Endothelial cell of umbilical vein (primary cell): ENCODE measurements around the gene AKAIN1. TPM values are rescaled to one million over a fixed set of nuclear protein-coding genes. Genes with fewer than 3 reads are reported as not detected.

ENCODE experiments used
- BruUV-seq: library from RNA; stranded (reverse); fragments of 400-500 nt; replicated peaks from 2 replicates; lab custom pipeline; 2021; lab: Mats Ljungman, UMichigan
- CTCF ChIA-PET: fragments of 300-600, 350-600 bp; sonication (Branson Sonifier 250); formaldehyde crosslinking; loops from one replicate; lab custom pipeline; 2021; ENCODE audit warnings: antibody characterized with exemption, inconsistent platforms; lab: Charles Lee
- POLR2A ChIA-PET: fragments of 300-600, 350-600 bp; sonication (Branson Sonifier 250); formaldehyde crosslinking; loops from one replicate; lab custom pipeline; 2021; ENCODE audit warnings: antibody characterized with exemption, inconsistent platforms; lab: Charles Lee
- DNase-seq: peaks from one replicate; pipeline ENCODE4 v3.0.0-alpha.2; 2011; ENCODE audit warnings: low read depth, low spot score
- FAIRE-seq: peaks from 2 replicates; lab custom pipeline; 2011; peaks lifted over from hg19 to GRCh38; lab: Jason Lieb, UNC
- H2AFZ ChIP-seq: 2 replicates; pipeline ENCODE4 v1.6.0; 2012; ENCODE audit warnings: low read depth, low read length, control low read depth, inconsistent platforms
- H3K27ac ChIP-seq: 2 replicates; pipeline ENCODE4 v1.5.1; 2011; ENCODE audit warnings: low read depth, mild to moderate bottlenecking, control low read depth, low read length, moderate library complexity; ENCODE audit not compliant: insufficient read depth
- H3K27me3 ChIP-seq, 2 experiments: 2 replicates each; pipeline versions ENCODE4 v1.6.0 to v1.6.1; 2011; ENCODE audit warnings: low read length in 2 of 2, mixed read lengths in 1 of 2; ENCODE audit not compliant: control insufficient read depth in 2 of 2, insufficient read depth in 2 of 2
- H3K36me3 ChIP-seq, 2 experiments: 2 replicates in 1 of 2; 3 replicates in 1 of 2; pipeline ENCODE4 v1.5.1; 2011; ENCODE audit warnings: low read length in 2 of 2, mild to moderate bottlenecking in 1 of 2, moderate library complexity in 1 of 2; ENCODE audit not compliant: control insufficient read depth in 2 of 2, insufficient read depth in 2 of 2; ENCODE audit errors: extremely low read depth in 1 of 2
- H3K4me1 ChIP-seq: 3 replicates; pipeline ENCODE4 v1.5.1; 2011; ENCODE audit warnings: mild to moderate bottlenecking, low read length; ENCODE audit not compliant: control insufficient read depth, insufficient read depth; ENCODE audit errors: extremely low read depth
- H3K4me2 ChIP-seq: 2 replicates; pipeline ENCODE4 v1.6.1; 2011; ENCODE audit warnings: low read length, control low read depth, mixed read lengths; ENCODE audit not compliant: insufficient read depth
- H3K4me3 ChIP-seq, 3 experiments: fragments of 200-600 bp in 1 of 3; sonication (generic), shearing (Covaris generic) in 1 of 3; replicated peaks in 1 of 3; 2 replicates each; pipeline ENCODE4 v1.5.1; 2011 to 2016; ENCODE audit warnings: control low read depth in 3 of 3, low read length in 3 of 3, mild to moderate bottlenecking in 2 of 3, inconsistent platforms in 1 of 3, low read depth in 1 of 3, moderate library complexity in 1 of 3; ENCODE audit not compliant: insufficient read depth in 1 of 3
- H3K79me2 ChIP-seq: 2 replicates; pipeline ENCODE4 v1.6.0; 2012; ENCODE audit warnings: low read length, inconsistent platforms; ENCODE audit not compliant: control insufficient read depth, insufficient read depth
- H3K9ac ChIP-seq: replicated peaks from 2 replicates; pipeline ENCODE3; 2011; ENCODE audit warnings: low read length, control low read depth; ENCODE audit not compliant: insufficient read depth; ENCODE audit errors: extremely low read depth
- H3K9me1 ChIP-seq: replicated peaks from 3 replicates; pipeline ENCODE4 v1.6.0; 2011; ENCODE audit warnings: mild to moderate bottlenecking, low read length; ENCODE audit not compliant: control insufficient read depth, insufficient read depth; ENCODE audit errors: extremely low read depth
- H3K9me3 ChIP-seq: replicated peaks from 2 replicates; pipeline ENCODE4 v1.5.1; 2012; ENCODE audit warnings: low read length, inconsistent platforms; ENCODE audit not compliant: control insufficient read depth, insufficient read depth
- H4K20me1 ChIP-seq: replicated peaks from 2 replicates; pipeline ENCODE3; 2011; ENCODE audit warnings: mild to moderate bottlenecking, low read length; ENCODE audit not compliant: control insufficient read depth, insufficient read depth; ENCODE audit errors: extremely low read depth
- EZH2 ChIP-seq: IDR thresholded peaks from 2 replicates; pipeline ENCODE4 v1.6.1; 2012; ENCODE audit warnings: borderline replicate concordance, low read depth, mild to moderate bottlenecking, moderate library complexity, low read length, inconsistent platforms; ENCODE audit not compliant: severe bottlenecking
- FOS ChIP-seq: IDR thresholded peaks from 2 replicates; pipeline ENCODE4 v1.6.1; 2011; ENCODE audit warnings: mild to moderate bottlenecking, low read length, moderate library complexity, borderline replicate concordance; ENCODE audit not compliant: insufficient read depth
- GATA2 ChIP-seq: IDR thresholded peaks from 2 replicates; pipeline ENCODE4 v1.7.0; 2011; ENCODE audit warnings: low read depth, mild to moderate bottlenecking, moderate library complexity, mixed read lengths, low read length; ENCODE audit not compliant: insufficient read length, insufficient read depth
- JUN ChIP-seq: IDR thresholded peaks from 2 replicates; pipeline ENCODE4 v1.6.1; 2011; ENCODE audit warnings: borderline replicate concordance, low read depth; ENCODE audit not compliant: insufficient read length, insufficient read depth
- MYC ChIP-seq: IDR thresholded peaks from one replicate; pipeline ENCODE4 v1.6.1; 2011; ENCODE audit warnings: mild to moderate bottlenecking, low read depth, low read length
- POLR2A ChIP-seq: IDR thresholded peaks from 2 replicates; pipeline ENCODE4 v1.6.1; 2012; ENCODE audit warnings: low read depth, mild to moderate bottlenecking, control low read depth, low read length
- POLR2AphosphoS5 ChIP-seq: IDR thresholded peaks from 2 replicates; pipeline ENCODE4 v1.6.1; 2012; ENCODE audit warnings: low read depth, mild to moderate bottlenecking, control low read depth, low read length, moderate library complexity; ENCODE audit not compliant: insufficient read depth
- dilution Hi-C: fragments of 300-500 bp; cut with MboI; formaldehyde crosslinking; loops from one replicate; pipeline ENCODE4 v1.15.0; 2019; ENCODE audit warnings: low sequenced_read_pairs; ENCODE audit not compliant: extremely low pct_ligation_motif_present
- intact Hi-C: fragments of 100-400 bp; cut with micrococcal nuclease; formaldehyde crosslinking; loops from one replicate; pipeline ENCODE4 v1.10.0; 2022
- polyA plus RNA-seq, 4 experiments: library from polyadenylated mRNA; depleted of rRNA in 3 of 4; stranded (reverse) in 3 of 4; unstranded in 1 of 4; fragments of >200 nt; gene quantifications; 2 replicates each; pipeline versions ENCODE4 v1.2.1 to v1.2.3, GENCODE V29; 2011 to 2012; ENCODE audit warnings: missing spikeins in 1 of 4
- total RNA-seq: library from RNA; stranded (reverse); gene quantifications from 2 replicates; pipeline ENCODE4 v1.2.3, GENCODE V29; 2021
- TF ChIP-seq, protein P1 (sequence below), 2 donors: IDR thresholded peaks; 1 replicate in 1 of 2; 2 replicates in 1 of 2; pipeline ENCODE4 v1.5.1; 2011; ENCODE audit warnings: low read length in 2 of 2, mild to moderate bottlenecking in 2 of 2, moderate library complexity in 2 of 2, control low read depth in 1 of 2, inconsistent platforms in 1 of 2, low read depth in 1 of 2; ENCODE audit not compliant: insufficient read depth in 1 of 2; ENCODE audit errors: extremely low read depth in 1 of 2
- TF ChIP-seq, protein P2 (sequence below): IDR thresholded peaks from 2 replicates; pipeline ENCODE4 v1.6.1; 2011; ENCODE audit not compliant: insufficient read depth, insufficient read length

The AKAIN1 gene
- total and polyA plus RNA-seq, 2 donors (not counting 3 experiments of a cell fraction or from before 2014, with no cell fraction given): not detected

DNA sequence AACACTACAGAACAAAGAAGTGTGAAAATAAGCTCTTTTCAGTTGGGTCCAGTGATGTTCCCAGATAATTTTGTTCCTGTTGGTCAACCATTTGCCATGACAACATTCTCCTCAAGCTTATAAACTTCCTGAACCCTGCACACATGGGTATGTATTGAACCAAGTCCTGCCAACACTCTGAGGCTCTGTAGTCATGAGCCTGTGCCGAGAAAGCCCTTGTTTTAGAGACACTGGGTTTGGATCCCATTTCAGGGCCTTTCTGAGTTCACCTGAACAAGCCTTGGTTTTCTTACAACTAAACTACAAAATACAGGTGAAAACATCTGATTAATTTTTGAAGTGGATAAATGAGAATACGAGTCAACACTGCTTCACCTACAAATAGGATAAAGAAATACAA, 38.5 kb downstream of the AKAIN1 start:
- Histone ChIP-seq H3K36me3 (no peaks in the 10 kb centered on the region), H3K9ac (no peak overlapping the region), H3K9me1 (no peaks in the 10 kb centered on the region), H3K9me3 (no peaks in the 10 kb centered on the region), H3K79me2 (no peaks in the 10 kb centered on the region), H4K20me1 (no peaks in the 10 kb centered on the region), H3K4me3 (no peak overlapping the region), H3K4me1 (no peaks in the 10 kb centered on the region), H3K27ac (no peak overlapping the region), H3K27me3 (no peaks in the 10 kb centered on the region), H3K4me2 (no peak overlapping the region), H2AFZ (no peak overlapping the region)
- no peak for DNase-seq
- BruUV-seq: no TSS peak
- ChIA-PET POLR2A (no interaction called here), CTCF (no interaction called here)
- TF ChIP-seq POLR2A (no peak), GATA2 (no peak), FOS (no peak), MYC (no peak), JUN (no peak), EZH2 (no peak), POLR2AphosphoS5 (no peak)
- TF ChIP-seq, protein P1, sequence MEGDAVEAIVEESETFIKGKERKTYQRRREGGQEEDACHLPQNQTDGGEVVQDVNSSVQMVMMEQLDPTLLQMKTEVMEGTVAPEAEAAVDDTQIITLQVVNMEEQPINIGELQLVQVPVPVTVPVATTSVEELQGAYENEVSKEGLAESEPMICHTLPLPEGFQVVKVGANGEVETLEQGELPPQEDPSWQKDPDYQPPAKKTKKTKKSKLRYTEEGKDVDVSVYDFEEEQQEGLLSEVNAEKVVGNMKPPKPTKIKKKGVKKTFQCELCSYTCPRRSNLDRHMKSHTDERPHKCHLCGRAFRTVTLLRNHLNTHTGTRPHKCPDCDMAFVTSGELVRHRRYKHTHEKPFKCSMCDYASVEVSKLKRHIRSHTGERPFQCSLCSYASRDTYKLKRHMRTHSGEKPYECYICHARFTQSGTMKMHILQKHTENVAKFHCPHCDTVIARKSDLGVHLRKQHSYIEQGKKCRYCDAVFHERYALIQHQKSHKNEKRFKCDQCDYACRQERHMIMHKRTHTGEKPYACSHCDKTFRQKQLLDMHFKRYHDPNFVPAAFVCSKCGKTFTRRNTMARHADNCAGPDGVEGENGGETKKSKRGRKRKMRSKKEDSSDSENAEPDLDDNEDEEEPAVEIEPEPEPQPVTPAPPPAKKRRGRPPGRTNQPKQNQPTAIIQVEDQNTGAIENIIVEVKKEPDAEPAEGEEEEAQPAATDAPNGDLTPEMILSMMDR (IDR thresholded peaks at IDR 0.05; ENCODE audit: extremely low read depth in 1 of 2, insufficient read depth in 1 of 2, low read depth in 1 of 2, low read length in 2 of 2): no peak
- TF ChIP-seq, protein P2, sequence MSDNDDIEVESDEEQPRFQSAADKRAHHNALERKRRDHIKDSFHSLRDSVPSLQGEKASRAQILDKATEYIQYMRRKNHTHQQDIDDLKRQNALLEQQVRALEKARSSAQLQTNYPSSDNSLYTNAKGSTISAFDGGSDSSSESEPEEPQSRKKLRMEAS: no peak
- FAIRE-seq: no peak
- dilution Hi-C loops (no loop called here), intact Hi-C loops (no loop called here)
